NB4 (cell line): ENCODE data around the gene KCTD16.

ENCODE experiments used
- DNase-seq: peaks from one replicate; pipeline ENCODE4 v3.0.0; 2010; ENCODE audit warnings: low read depth
- H3K4me3 ChIP-seq: one replicate; pipeline ENCODE4 v1.5.1; 2011; ENCODE audit warnings: mild to moderate bottlenecking, low read depth, low read length, moderate library complexity
- MYC ChIP-seq: IDR thresholded peaks from 2 replicates; pipeline ENCODE4 v1.6.1; 2011; ENCODE audit warnings: low read depth, low read length
- POLR2A ChIP-seq: IDR thresholded peaks from 2 replicates; pipeline ENCODE4 v1.6.1; 2011; ENCODE audit warnings: mild to moderate bottlenecking; ENCODE audit not compliant: insufficient read length; ENCODE audit errors: extremely low read depth
- TF ChIP-seq, protein P1 (sequence below): IDR thresholded peaks from 2 replicates; pipeline ENCODE4 v1.6.1; 2011; ENCODE audit warnings: low read depth, low read length
- TF ChIP-seq, protein P2 (sequence below): IDR thresholded peaks from one replicate; pipeline ENCODE4 v1.5.1; 2012; ENCODE audit warnings: low read depth, low read length

KCTD16 gene

DNA sequence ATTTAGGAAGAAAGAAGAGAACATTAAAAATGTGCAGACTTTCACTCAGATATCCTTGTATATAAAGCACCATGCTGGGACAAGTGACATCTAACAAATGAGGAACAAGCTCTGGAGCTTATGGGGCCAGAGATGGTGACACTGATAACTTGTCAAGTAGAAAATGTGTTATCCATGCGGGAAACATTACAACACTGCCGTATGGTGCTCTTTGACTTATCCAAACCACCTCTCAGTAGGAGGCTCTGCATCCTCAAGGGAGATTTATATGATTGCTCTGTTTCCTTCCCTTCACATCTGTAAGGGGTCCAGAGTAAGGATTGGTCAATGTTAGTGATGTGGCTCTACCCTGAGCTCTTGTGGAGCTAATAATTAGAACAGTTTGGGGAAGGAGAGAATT lies 23.5 kb downstream of the KCTD16 start:
- DNase-seq = peak; percentile 88
- H3K4me3 ChIP-seq = no peak overlapping the region
- peak; percentile 27; the same call in 1 of the 2 replicates for TF ChIP-seq MYC
- TF ChIP-seq, protein P1, sequence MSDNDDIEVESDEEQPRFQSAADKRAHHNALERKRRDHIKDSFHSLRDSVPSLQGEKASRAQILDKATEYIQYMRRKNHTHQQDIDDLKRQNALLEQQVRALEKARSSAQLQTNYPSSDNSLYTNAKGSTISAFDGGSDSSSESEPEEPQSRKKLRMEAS = 0 out of 2 replicates have a peak, but pooled peaks have one; percentile 8
- TF ChIP-seq POLR2A = no peak

DNA sequence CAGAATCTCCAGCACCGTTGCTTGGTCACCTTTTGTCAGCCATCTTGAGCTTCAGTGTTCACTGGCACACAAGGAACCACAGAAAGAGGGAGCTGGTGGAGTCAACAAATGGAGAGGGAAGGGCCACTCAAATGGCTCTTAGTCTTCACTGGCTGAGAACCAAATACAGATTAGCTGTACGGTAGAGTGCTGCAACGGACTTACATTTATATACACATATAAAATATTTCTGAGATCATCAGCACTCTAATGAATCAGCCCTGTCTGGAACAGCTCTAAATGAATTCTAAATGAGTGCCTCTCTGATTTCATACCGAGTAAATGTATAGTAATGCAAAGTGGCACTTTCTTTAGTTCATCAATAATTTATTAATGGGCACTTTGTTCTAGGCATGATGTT lies 24.8 kb downstream of the KCTD16 start:
- TF ChIP-seq, protein P2, sequence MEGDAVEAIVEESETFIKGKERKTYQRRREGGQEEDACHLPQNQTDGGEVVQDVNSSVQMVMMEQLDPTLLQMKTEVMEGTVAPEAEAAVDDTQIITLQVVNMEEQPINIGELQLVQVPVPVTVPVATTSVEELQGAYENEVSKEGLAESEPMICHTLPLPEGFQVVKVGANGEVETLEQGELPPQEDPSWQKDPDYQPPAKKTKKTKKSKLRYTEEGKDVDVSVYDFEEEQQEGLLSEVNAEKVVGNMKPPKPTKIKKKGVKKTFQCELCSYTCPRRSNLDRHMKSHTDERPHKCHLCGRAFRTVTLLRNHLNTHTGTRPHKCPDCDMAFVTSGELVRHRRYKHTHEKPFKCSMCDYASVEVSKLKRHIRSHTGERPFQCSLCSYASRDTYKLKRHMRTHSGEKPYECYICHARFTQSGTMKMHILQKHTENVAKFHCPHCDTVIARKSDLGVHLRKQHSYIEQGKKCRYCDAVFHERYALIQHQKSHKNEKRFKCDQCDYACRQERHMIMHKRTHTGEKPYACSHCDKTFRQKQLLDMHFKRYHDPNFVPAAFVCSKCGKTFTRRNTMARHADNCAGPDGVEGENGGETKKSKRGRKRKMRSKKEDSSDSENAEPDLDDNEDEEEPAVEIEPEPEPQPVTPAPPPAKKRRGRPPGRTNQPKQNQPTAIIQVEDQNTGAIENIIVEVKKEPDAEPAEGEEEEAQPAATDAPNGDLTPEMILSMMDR = no peak
- TF ChIP-seq POLR2A (no peak), MYC (no peak)
- TF ChIP-seq, protein P1 = no peak
- H3K4me3 ChIP-seq = no peak overlapping the region
- no peak for DNase-seq

DNA sequence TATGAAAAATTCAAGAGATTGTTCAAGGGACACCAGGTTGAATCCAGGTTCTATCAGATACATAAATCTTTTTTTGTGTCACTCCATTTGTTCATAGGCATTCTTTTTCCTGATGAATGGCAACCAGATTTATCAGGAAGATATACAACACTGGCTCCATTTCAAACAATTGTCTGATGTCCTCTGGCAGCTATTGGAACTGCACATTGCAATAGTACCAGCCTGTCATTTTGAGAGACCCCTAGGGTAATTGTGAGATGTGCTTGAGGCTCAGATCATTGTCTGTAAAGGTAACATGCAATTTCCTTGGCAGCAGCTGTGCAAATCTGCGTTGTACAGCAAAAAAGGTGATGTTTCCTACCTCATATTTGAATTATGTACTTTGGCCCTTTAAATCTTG lies 25.9 kb downstream of the KCTD16 start:
- H3K4me3 ChIP-seq = no peak overlapping the region
- no peak for TF ChIP-seq MYC
- no peak for TF ChIP-seq POLR2A
- TF ChIP-seq, protein P2 = no peak
- TF ChIP-seq, protein P1 = no peak
- no peak for DNase-seq

DNA sequence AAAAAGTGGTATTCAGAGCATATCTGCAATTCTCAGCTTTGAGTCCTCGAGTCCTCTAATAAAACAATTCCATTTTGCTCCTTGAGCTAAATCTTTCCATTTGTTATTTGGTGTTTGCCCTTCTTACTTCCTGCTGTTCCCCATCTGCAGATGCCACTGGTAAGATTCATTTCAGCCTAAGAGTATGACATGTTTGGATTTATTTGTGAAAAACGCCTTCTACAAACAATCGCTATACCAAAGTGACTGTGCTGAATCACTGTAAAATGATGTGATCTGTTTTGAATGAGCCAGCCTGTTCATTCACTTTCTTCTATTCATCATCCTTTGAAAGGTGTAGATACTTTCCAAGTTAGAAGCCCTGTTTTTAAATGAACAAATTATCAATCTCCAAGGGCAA lies 27.7 kb downstream of the KCTD16 start:
- H3K4me3 ChIP-seq = no peak overlapping the region
- no peak for DNase-seq
- TF ChIP-seq POLR2A (no peak), MYC (no peak)
- TF ChIP-seq, protein P2 = no peak
- TF ChIP-seq, protein P1 = no peak

DNA sequence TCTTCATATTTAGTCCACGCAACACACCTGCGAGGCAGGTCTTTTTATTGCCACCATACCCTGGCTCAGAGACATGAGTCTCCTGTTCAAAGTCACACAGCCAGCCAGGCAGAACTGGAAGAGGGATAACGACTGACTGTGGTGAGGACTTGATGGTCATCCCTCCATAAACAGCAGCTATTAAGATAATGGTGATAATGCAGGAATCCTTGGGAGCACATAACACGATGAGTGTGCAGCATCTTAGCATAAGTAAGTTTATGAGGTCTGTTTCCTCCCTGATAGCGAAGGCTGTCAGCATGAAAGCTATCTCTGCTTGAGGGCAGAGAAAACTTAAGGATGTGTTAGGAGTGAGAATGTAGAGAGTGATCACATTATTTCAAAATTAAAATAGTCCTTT lies 30.9 kb downstream of the KCTD16 start:
- DNase-seq = no peak
- no peak for TF ChIP-seq MYC
- TF ChIP-seq, protein P2 = no peak
- TF ChIP-seq POLR2A = no peak
- TF ChIP-seq, protein P1 = no peak
- H3K4me3 ChIP-seq = no peak overlapping the region

DNA sequence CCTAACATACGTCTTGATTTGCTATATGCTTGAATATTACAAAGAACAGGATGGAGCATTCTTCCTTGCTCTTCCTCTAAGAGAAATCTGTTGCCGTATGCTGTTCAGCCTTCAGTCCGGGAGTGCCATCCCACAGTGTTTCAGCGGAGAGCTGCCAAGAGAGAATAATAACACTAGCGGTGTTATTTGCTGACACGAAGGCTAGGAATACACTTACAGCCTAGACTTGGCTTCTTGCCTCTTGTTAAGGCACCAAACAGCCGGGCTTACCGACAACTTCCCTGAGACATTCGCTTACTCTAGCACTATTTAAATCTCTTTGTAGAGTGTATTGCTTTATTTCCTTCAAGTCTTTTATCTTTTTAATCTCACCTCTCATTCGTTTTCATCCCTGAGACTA lies 31.4 kb downstream of the KCTD16 start:
- no peak for DNase-seq
- TF ChIP-seq, protein P2 = no peak
- TF ChIP-seq POLR2A = no peak
- H3K4me3 ChIP-seq = no peak overlapping the region
